ENCODE results near the gene ULK4.
A peak's percentile ranks its signal among the peaks of the same experiment; 100 is the strongest.

The ULK4 gene

GRCh38 chr3:41742121-41742520 is 219.8 kb downstream of the ULK4 start:
- no peak for DNase-seq (ENCODE audit: low read depth)
- no peak overlapping the region for H3K4me3 ChIP-seq (ENCODE audit: low read depth, low read length)
- TF ChIP-seq CTCF (IDR thresholded peaks at IDR 0.05; ENCODE audit: insufficient read depth, low read depth, low read length, missing control alignments), result no peak

- no peak overlapping the region for H3K4me3 ChIP-seq (ENCODE audit: low read depth, low read length)
- no peak for TF ChIP-seq CTCF (IDR thresholded peaks at IDR 0.05; ENCODE audit: insufficient read depth, low read depth, low read length, missing control alignments)
- DNase-seq (ENCODE audit: low read depth), result no peak
These were observed 221.5 kb downstream of the ULK4 start for GRCh38 chr3:41740374-41740886.

GRCh38 chr3:41726891-41727290 is 235.0 kb downstream of the ULK4 start:
- DNase-seq (ENCODE audit: low read depth), result no peak
- H3K4me3 ChIP-seq (ENCODE audit: low read depth, low read length), result no peak overlapping the region
- TF ChIP-seq CTCF (IDR thresholded peaks at IDR 0.05; ENCODE audit: insufficient read depth, low read depth, low read length, missing control alignments), result no peak

- DNase-seq (ENCODE audit: low read depth), result no peak
- H3K4me3 ChIP-seq (ENCODE audit: low read depth, low read length), result no peak overlapping the region
- TF ChIP-seq CTCF (IDR thresholded peaks at IDR 0.05; ENCODE audit: insufficient read depth, low read depth, low read length, missing control alignments), result no peak
These were observed 244.3 kb downstream of the ULK4 start for GRCh38 chr3:41717641-41718040.

- H3K4me3 ChIP-seq (ENCODE audit: low read depth, low read length), result no peak overlapping the region
- TF ChIP-seq CTCF (IDR thresholded peaks at IDR 0.05; ENCODE audit: insufficient read depth, low read depth, low read length, missing control alignments), result no peak
- no peak for DNase-seq (ENCODE audit: low read depth)
These were observed 245.4 kb downstream of the ULK4 start for GRCh38 chr3:41716471-41716870.

GRCh38 chr3:41715376-41715775 is 246.5 kb downstream of the ULK4 start:
- DNase-seq (ENCODE audit: low read depth), result no peak
- no peak overlapping the region for H3K4me3 ChIP-seq (ENCODE audit: low read depth, low read length)
- no peak for TF ChIP-seq CTCF (IDR thresholded peaks at IDR 0.05; ENCODE audit: insufficient read depth, low read depth, low read length, missing control alignments)

- H3K4me3 ChIP-seq (ENCODE audit: low read depth, low read length), result no peak overlapping the region
- DNase-seq (ENCODE audit: low read depth), result peak; percentile 30
- no peak for TF ChIP-seq CTCF (IDR thresholded peaks at IDR 0.05; ENCODE audit: insufficient read depth, low read depth, low read length, missing control alignments)
These were observed 250.3 kb downstream of the ULK4 start for GRCh38 chr3:41711651-41712050.
